Testis (tissue), 3 donors: ENCODE results near the gene OPCML. TPM values are rescaled to one million over a fixed set of nuclear protein-coding genes. Genes with fewer than 3 reads are reported as not detected.

Source experiments
- DNase-seq: peaks from one replicate; pipeline ENCODE4 v3.0.0-alpha.2; 2019
- H3K27ac ChIP-seq, 2 donors: fragments of 200-600 bp; sonication (generic); one replicate each; pipeline ENCODE4 v1.5.1; 2019
- H3K27me3 ChIP-seq: fragments of 200-600 bp; sonication (generic); one replicate; pipeline ENCODE4 v1.5.1; 2019
- H3K36me3 ChIP-seq: fragments of 200-600 bp; sonication (generic); one replicate; pipeline ENCODE4 v1.5.1; 2017; ENCODE audit warnings: low read depth; ENCODE audit errors: missing control alignments
- H3K4me1 ChIP-seq: fragments of 200-600 bp; sonication (generic); one replicate; pipeline ENCODE4 v1.5.1; 2019
- H3K4me3 ChIP-seq, 2 donors: fragments of 200-600 bp; sonication (generic); one replicate each; pipeline ENCODE4 v1.5.1; 2017 to 2019
- H3K9me3 ChIP-seq: fragments of 200-600 bp; sonication (generic); one replicate; pipeline ENCODE4 v1.5.1; 2017
- POLR2A ChIP-seq: fragments of 450-650 bp; IDR thresholded peaks from one replicate; pipeline ENCODE4 v1.6.1; 2017; ENCODE audit warnings: antibody characterized with exemption, mild to moderate bottlenecking, moderate library complexity
- WGBS, 2 donors: methylation state at CpG; one replicate each; pipeline ENCODE4 v1.1.5; 2018; 5-methylcytosine and 5-hydroxymethylcytosine counted together
- intact Hi-C: fragments of 100-400 bp; cut with DNase I; formaldehyde crosslinking; loops from one replicate; pipeline ENCODE4 v1.15.1; 2023; ENCODE audit warnings: low total_unique reads
- polyA plus RNA-seq: library from polyadenylated mRNA; stranded (reverse); fragments of 350-450 nt; fragmentation: Illumina TruSeq; extraction: RNeasy Lipid Tissue Mini Kit (QIAGEN cat#74804); gene quantifications from one replicate; pipeline ENCODE4 v1.2.3, GENCODE V29; 2014; ENCODE audit warnings: low read depth, low replicate concordance; ENCODE audit not compliant: insufficient read depth
- total RNA-seq, 2 donors: library from RNA; depleted of rRNA; stranded (reverse); fragments of >200 nt; gene quantifications; one replicate each; pipeline ENCODE4 v1.2.3, GENCODE V29; 2016
- TF ChIP-seq, protein P1 (sequence below), 3 experiments: fragments of 450-650 bp in 2 of 3; fragments of 200-600 bp in 1 of 3; sonication (generic) in 1 of 3; IDR thresholded peaks; one replicate each; pipeline ENCODE4 v1.5.1; 2016 to 2019; ENCODE audit warnings: antibody characterized with exemption in 3 of 3, mild to moderate bottlenecking in 2 of 3, moderate library complexity in 1 of 3

OPCML gene
- total and polyA plus RNA-seq, 3 donors from 2014 or later, result 0.16 to 2.7 (median 0.62) TPM

DNA sequence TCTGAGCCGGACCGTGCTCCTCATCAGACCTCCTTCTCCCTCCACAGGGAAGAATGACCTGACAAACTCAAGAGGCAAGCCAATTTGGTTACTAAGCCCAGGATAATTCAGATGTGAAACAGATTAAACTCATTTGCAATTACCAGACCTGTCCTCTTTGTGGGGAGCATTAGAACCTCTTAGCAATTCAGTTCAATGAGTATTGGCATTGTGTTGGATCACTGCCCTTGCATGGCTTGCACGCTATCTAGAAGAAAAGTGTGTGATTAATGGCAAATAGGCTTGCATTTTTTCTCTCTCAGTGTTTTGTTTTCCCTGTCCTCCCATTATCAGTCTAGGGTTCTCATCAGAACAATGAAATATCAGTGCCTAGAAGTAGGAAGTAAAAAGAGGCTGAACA is 365.6 kb downstream of the OPCML start:
- H3K36me3 ChIP-seq, result no peaks in the 10 kb centered on the region
- DNase-seq, result no peak
- H3K9me3 ChIP-seq, result no peaks in the 10 kb centered on the region
- WGBS, 2 donors, result 75 to 76% methylated on average over 3 of the region's 3 CpGs
- intact Hi-C loops, result no loop called here
- H3K27ac ChIP-seq, result no peak overlapping the region
- no peaks in the 10 kb centered on the region for H3K4me1 ChIP-seq
- H3K27me3 ChIP-seq, result no peaks in the 10 kb centered on the region
- no peak overlapping the region for H3K4me3 ChIP-seq
- TF ChIP-seq, protein P1, sequence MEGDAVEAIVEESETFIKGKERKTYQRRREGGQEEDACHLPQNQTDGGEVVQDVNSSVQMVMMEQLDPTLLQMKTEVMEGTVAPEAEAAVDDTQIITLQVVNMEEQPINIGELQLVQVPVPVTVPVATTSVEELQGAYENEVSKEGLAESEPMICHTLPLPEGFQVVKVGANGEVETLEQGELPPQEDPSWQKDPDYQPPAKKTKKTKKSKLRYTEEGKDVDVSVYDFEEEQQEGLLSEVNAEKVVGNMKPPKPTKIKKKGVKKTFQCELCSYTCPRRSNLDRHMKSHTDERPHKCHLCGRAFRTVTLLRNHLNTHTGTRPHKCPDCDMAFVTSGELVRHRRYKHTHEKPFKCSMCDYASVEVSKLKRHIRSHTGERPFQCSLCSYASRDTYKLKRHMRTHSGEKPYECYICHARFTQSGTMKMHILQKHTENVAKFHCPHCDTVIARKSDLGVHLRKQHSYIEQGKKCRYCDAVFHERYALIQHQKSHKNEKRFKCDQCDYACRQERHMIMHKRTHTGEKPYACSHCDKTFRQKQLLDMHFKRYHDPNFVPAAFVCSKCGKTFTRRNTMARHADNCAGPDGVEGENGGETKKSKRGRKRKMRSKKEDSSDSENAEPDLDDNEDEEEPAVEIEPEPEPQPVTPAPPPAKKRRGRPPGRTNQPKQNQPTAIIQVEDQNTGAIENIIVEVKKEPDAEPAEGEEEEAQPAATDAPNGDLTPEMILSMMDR (IDR thresholded peaks at IDR 0.05), result no peak
- no peak for TF ChIP-seq POLR2A

DNA sequence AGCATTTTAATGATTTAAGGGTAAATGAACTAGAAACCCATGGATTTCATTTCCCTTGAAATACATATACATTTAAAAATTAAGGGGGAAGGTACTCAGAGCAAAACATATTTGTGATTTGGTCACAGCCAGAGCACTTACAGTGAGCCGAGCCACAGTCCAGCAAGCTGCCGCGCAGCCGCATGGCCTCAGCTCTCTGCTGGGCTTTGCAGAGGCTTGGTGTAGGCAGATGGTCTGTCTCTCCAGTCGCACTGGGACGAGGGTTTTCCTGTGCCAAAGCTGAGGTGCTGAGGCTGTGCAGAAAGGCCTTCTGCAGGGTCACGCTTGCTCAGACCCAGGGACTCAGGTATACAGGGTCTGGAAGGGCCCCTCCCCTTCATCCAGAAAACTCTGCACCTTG is 367.3 kb downstream of the OPCML start:
- no peaks in the 10 kb centered on the region for H3K4me1 ChIP-seq
- no peak for DNase-seq
- 74 to 87% methylated on average over 7 of the region's 7 CpGs for WGBS, 2 donors
- no peaks in the 10 kb centered on the region for H3K27me3 ChIP-seq
- intact Hi-C loops, result no loop called here
- no peak overlapping the region for H3K27ac ChIP-seq
- H3K9me3 ChIP-seq, result no peaks in the 10 kb centered on the region
- H3K4me3 ChIP-seq, result no peak overlapping the region
- no peaks in the 10 kb centered on the region for H3K36me3 ChIP-seq
- TF ChIP-seq, protein P1 (IDR thresholded peaks at IDR 0.05), result no peak
- TF ChIP-seq POLR2A, result no peak

DNA sequence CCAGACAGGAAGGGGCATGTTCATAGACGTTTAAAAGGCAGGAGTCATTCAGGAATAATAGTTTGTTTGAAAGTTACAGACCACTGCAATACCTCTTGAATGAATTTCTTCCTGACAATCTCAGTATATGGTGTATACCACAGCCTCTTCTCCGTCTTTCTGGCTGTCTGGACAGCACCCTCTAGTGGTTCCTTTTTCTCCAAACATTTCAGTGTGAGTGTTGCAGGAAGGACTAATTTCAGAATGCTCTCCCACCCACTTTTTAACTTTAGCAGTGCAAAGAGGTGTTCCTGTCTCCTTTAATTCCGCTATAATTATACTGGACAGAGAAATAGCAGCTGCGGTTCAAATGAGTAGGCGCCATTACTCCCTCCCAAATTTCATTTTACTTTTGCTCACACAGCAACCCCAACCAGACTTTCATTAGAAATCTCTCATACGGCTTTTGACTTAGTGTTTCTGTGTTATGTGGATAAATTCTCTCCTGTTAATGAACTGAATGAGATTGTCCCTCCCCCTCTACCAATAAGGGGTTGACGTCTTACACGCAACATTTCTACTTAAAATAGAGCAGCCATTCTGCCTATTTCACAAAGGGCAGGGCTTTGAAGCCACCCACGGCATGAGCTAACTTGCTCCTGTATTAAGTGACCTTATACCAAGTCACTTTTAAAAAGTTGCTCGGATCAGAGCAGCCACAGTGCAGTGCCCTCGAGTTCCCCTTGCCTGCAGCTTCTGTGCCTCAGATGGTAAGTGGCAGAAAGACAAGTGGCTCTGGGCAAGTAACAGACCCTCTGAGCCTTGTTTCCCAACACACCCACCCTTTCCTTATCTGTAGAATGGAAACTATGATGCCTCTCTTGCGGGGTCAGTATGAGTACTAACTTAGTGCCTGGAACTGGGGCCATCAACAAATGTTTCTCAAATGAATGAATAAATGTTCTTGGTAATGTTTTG is 368.6 kb downstream of the OPCML start:
- no peak overlapping the region for H3K4me3 ChIP-seq
- H3K4me1 ChIP-seq, result no peaks in the 10 kb centered on the region
- H3K27ac ChIP-seq, result no peak overlapping the region
- no peaks in the 10 kb centered on the region for H3K27me3 ChIP-seq
- intact Hi-C loops, result no loop called here
- WGBS, 2 donors, result 50 to 52% methylated on average over 12 of the region's 12 CpGs
- peak; percentile 21 for DNase-seq
- H3K9me3 ChIP-seq, result no peaks in the 10 kb centered on the region
- H3K36me3 ChIP-seq, result no peaks in the 10 kb centered on the region
- TF ChIP-seq, protein P1 (IDR thresholded peaks at IDR 0.05), result peak in 2 of 3 experiments; percentile 55 to 70
- TF ChIP-seq POLR2A, result no peak

DNA sequence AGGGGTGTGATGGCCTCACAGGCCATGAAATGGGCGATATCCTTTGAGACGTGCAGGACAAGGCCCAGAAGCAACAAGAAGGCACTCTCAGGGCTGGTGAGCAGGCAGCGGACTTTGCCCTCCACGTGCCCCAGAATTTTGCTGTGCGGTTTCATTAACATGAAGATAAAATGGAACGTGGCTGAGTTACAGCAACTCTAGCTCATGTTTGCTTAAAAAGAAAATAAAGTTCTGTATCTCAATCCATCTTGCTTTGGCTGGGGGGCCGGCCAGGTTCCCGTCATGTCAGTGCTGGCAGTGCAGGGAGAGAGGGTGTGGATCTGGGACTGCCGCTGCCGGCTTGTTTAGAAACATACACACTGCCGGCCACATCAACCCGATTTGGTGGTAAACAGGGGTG is 370.1 kb downstream of the OPCML start:
- Histone ChIP-seq H3K9me3 (no peaks in the 10 kb centered on the region), H3K4me3 (no peak overlapping the region), H3K27me3 (no peaks in the 10 kb centered on the region), H3K27ac (no peak overlapping the region), H3K36me3 (no peaks in the 10 kb centered on the region), H3K4me1 (no peaks in the 10 kb centered on the region)
- TF ChIP-seq, protein P1 (IDR thresholded peaks at IDR 0.05), result no peak
- TF ChIP-seq POLR2A, result no peak
- intact Hi-C loops, result no loop called here
- DNase-seq, result no peak
- 69 to 74% methylated on average over 12 of the region's 12 CpGs for WGBS, 2 donors

DNA sequence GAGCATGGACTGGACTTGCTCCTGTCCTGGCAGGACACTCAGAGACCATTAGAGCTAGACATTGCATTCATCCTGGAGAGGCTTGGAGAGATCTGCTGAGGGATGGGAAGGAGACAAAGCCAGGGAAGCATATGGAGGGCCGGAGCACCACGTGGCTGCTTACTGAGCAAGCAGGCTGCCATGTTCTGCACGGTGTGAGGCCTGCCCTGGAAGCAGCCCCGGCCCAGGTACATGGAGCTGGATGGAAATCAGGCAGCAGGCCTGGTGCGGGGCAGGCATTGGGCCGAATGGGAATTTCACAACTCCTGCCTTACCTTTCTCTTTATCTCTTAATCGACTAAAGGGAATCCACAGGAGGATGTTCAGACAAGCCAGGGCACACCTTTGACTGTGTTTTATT is 371.5 kb downstream of the OPCML start:
- intact Hi-C loops, result no loop called here

More for the DNA sequence above, 371.5 kb downstream of the OPCML start:
- 87 to 88% methylated on average over 6 to 7 of the region's 7 CpGs for WGBS, 2 donors
- TF ChIP-seq, protein P1 (IDR thresholded peaks at IDR 0.05), result no peak
- no peaks in the 10 kb centered on the region for H3K27me3 ChIP-seq
- no peak overlapping the region for H3K27ac ChIP-seq
- H3K4me1 ChIP-seq, result no peaks in the 10 kb centered on the region
- H3K9me3 ChIP-seq, result no peaks in the 10 kb centered on the region
- H3K4me3 ChIP-seq, result no peak overlapping the region
- DNase-seq, result no peak
- no peaks in the 10 kb centered on the region for H3K36me3 ChIP-seq
